ENCODE data around the gene GTPBP1. TPM values are rescaled to one million over a fixed set of nuclear protein-coding genes. Genes with fewer than 3 reads are reported as not detected.
A peak's percentile ranks its signal among the peaks of the same experiment; 100 is the strongest.

The GTPBP1 gene
- polyA plus RNA-seq (ENCODE audit: insufficient read depth in 1 of 5, insufficient read length in 5 of 5, low replicate concordance in 1 of 5): 10 to 100 TPM; 36.0 to 45.8 (median 40.5) TPM
- long read RNA-seq, donor 1, full-length matches to known transcripts: 11 of 48 reads
- long read RNA-seq, donor 1, partial matches to known transcripts: 32 of 48 reads
- long read RNA-seq, donor 1, other reads (novel, unspliced or antisense): 5 of 48 reads
- long read RNA-seq, donor 2, full-length matches to known transcripts: 1 of 1 reads
- long read RNA-seq, donor 2, partial matches to known transcripts: 0 of 1 reads
- long read RNA-seq, donor 2, other reads (novel, unspliced or antisense): 0 of 1 reads
- long read RNA-seq, donor 3, partial matches to known transcripts: 0 of 5 reads
- long read RNA-seq, donor 3, other reads (novel, unspliced or antisense): 0 of 5 reads
- long read RNA-seq, donor 4, partial matches to known transcripts: 0 of 3 reads
- long read RNA-seq, donor 4, other reads (novel, unspliced or antisense): 0 of 3 reads
- long read RNA-seq, donor 5, partial matches to known transcripts: 5 of 6 reads
- long read RNA-seq, donor 5, other reads (novel, unspliced or antisense): 0 of 6 reads
- long read RNA-seq, donor 6, full-length matches to known transcripts: 4 of 4 reads
- long read RNA-seq, donor 6, partial matches to known transcripts: 0 of 4 reads
- long read RNA-seq, donor 6, other reads (novel, unspliced or antisense): 0 of 4 reads
- long read RNA-seq, donor 7, full-length matches to known transcripts: 3 of 8 reads
- long read RNA-seq, donor 7, partial matches to known transcripts: 5 of 8 reads
- long read RNA-seq, donor 7, other reads (novel, unspliced or antisense): 0 of 8 reads
- long read RNA-seq, donor 8, partial matches to known transcripts: 0 of 1 reads
- long read RNA-seq, donor 8, other reads (novel, unspliced or antisense): 0 of 1 reads

- DNase-seq: peak; percentile 100
Observed at GRCh38 chr22:38705235-38706100, at the start of gene GTPBP1. TSS of gene GTPBP1 (plus strand) at chr22:38705944. CDS start at chr22:38705956, 12 bp downstream.

- peak; percentile 94 for DNase-seq
Observed at GRCh38 chr22:38656256-38657044, 49.3 kb upstream of the GTPBP1 start, which contains the start of the genes CBY1 and FAM227A. TSS of gene CBY1 (plus strand) at chr22:38656638. CDS start at chr22:38668055, 11,417 bp downstream. TSS of gene FAM227A (minus strand) at chr22:38656392. CDS start at chr22:38650168, 6,224 bp downstream.

- peak in 1 of 2 donors; percentile 8 for DNase-seq
Observed at GRCh38 chr22:38657045-38657909, 48.5 kb upstream of the GTPBP1 start.

GRCh38 chr22:38674888-38675287 lies 30.9 kb upstream of the GTPBP1 start:
- no peak for DNase-seq

- no peak for DNase-seq
Observed at GRCh38 chr22:38675833-38676232, 29.9 kb upstream of the GTPBP1 start.

- peak; percentile 80 to 83 for DNase-seq
Observed at GRCh38 chr22:38681582-38682335, 24.0 kb upstream of the GTPBP1 start, which contains the start of gene TOMM22. TSS of gene TOMM22 (plus strand) at chr22:38681957. CDS start at chr22:38681979, 22 bp downstream.

GRCh38 chr22:38684895-38685294 lies 20.8 kb upstream of the GTPBP1 start:
- no peak for DNase-seq

GRCh38 chr22:38685761-38686160 lies 20.0 kb upstream of the GTPBP1 start:
- DNase-seq: no peak

GRCh38 chr22:38689651-38690050 lies 16.1 kb upstream of the GTPBP1 start:
- DNase-seq: no peak

GRCh38 chr22:38694049-38694448 lies 11.7 kb upstream of the GTPBP1 start:
- no peak for DNase-seq

- no peak for DNase-seq
Observed at GRCh38 chr22:38694940-38695339, 10.8 kb upstream of the GTPBP1 start.

GRCh38 chr22:38696606-38697424 lies 8.9 kb upstream of the GTPBP1 start:
- peak in 1 of 2 donors; percentile 21 for DNase-seq

- no peak for DNase-seq
Observed at GRCh38 chr22:38697425-38698089, 8.2 kb upstream of the GTPBP1 start.

GRCh38 chr22:38698407-38699094 lies 7.2 kb upstream of the GTPBP1 start:
- no peak for DNase-seq

- DNase-seq: no peak
Observed at GRCh38 chr22:38699143-38699542, 6.6 kb upstream of the GTPBP1 start.

- peak in 1 of 2 donors; percentile 30 for DNase-seq
Observed at GRCh38 chr22:38699784-38700183, 6.0 kb upstream of the GTPBP1 start.
